HEK293 (cell line): ENCODE data around the gene ARHGEF28.

Experiments used
- CTCF ChIA-PET: fragments of 350-600 bp; formaldehyde crosslinking; extraction: SDS; loops from one replicate; lab custom pipeline; 2021; ENCODE audit warnings: antibody characterized with exemption; lab: Yijun Ruan, JAX
- POLR2A ChIA-PET: fragments of 300-600 bp; formaldehyde crosslinking; extraction: SDS; loops from one replicate; lab custom pipeline; 2020; ENCODE audit warnings: antibody characterized with exemption, inconsistent platforms; lab: Yijun Ruan, JAX
- H3K27ac ChIP-seq: fragments of 200-500 bp; sonication (Bioruptor generic); 2 replicates; pipeline ENCODE4 v1.5.1; 2014; ENCODE audit warnings: low read depth, low read length, control low read depth, inconsistent platforms; ENCODE audit errors: extremely low read depth
- H3K36me3 ChIP-seq, 2 experiments: fragments of 200-500 bp in 1 of 2; sonication (Bioruptor generic) in 1 of 2; 1 replicate in 1 of 2; 2 replicates in 1 of 2; pipeline ENCODE4 v1.5.1; 2014 to 2017; ENCODE audit warnings: inconsistent platforms in 2 of 2, low read length in 2 of 2; ENCODE audit not compliant: control insufficient read depth in 2 of 2, insufficient read depth in 1 of 2
- H3K4me1 ChIP-seq: fragments of 200-500 bp; sonication (Bioruptor generic); 2 replicates; pipeline ENCODE4 v1.5.1; 2014; ENCODE audit warnings: mild to moderate bottlenecking, low read length, inconsistent platforms; ENCODE audit not compliant: control insufficient read depth, insufficient read depth
- H3K4me3 ChIP-seq: 2 replicates; pipeline ENCODE4 v1.5.1; 2011; ENCODE audit warnings: low read depth, mild to moderate bottlenecking, control low read depth, low read length, moderate library complexity
- H3K9me3 ChIP-seq: fragments of 200-500 bp; sonication (Bioruptor generic); 2 replicates; pipeline ENCODE4 v1.5.1; 2014; ENCODE audit warnings: low read depth, low read length, inconsistent platforms; ENCODE audit not compliant: control insufficient read depth, insufficient read depth
- GLI4 ChIP-seq: fragments of 450-650 bp; formaldehyde crosslinking; IDR thresholded peaks from 2 replicates; pipeline ENCODE4 v1.5.1; 2016; ENCODE audit warnings: missing biosample characterization, missing genetic modification characterization
- MYNN ChIP-seq: fragments of 450-650 bp; formaldehyde crosslinking; IDR thresholded peaks from 2 replicates; pipeline ENCODE4 v1.5.1; 2016; ENCODE audit warnings: missing biosample characterization, missing genetic modification characterization, borderline replicate concordance
- WT1 ChIP-seq: fragments of 450-650 bp; formaldehyde crosslinking; IDR thresholded peaks from 2 replicates; pipeline ENCODE4 v1.5.1; 2016; ENCODE audit warnings: missing biosample characterization, missing genetic modification characterization
- ZBTB49 ChIP-seq: fragments of 450-650 bp; formaldehyde crosslinking; IDR thresholded peaks from 2 replicates; pipeline ENCODE4 v1.5.1; 2016; ENCODE audit warnings: missing biosample characterization, missing genetic modification characterization, low read depth
- ZFP41 ChIP-seq: fragments of 450-650 bp; formaldehyde crosslinking; IDR thresholded peaks from 2 replicates; pipeline ENCODE4 v1.5.1; 2016; ENCODE audit warnings: missing biosample characterization, missing genetic modification characterization, borderline replicate concordance
- ZNF112 ChIP-seq: fragments of 450-650 bp; formaldehyde crosslinking; IDR thresholded peaks from 2 replicates; pipeline ENCODE4 v1.5.0; 2017; ENCODE audit warnings: missing biosample characterization, missing genetic modification characterization
- ZNF140 ChIP-seq: fragments of 450-650 bp; formaldehyde crosslinking; IDR thresholded peaks from 2 replicates; pipeline ENCODE4 v1.5.1; 2016; ENCODE audit warnings: missing biosample characterization, missing genetic modification characterization
- ZNF248 ChIP-seq: fragments of 450-650 bp; formaldehyde crosslinking; IDR thresholded peaks from 2 replicates; pipeline ENCODE4 v1.5.1; 2017; ENCODE audit warnings: missing biosample characterization, missing genetic modification characterization
- ZNF274 ChIP-seq, 2 experiments: fragments of 200-500 bp in 1 of 2; fragments of 450-650 bp in 1 of 2; sonication (Bioruptor generic) in 1 of 2; formaldehyde crosslinking in 1 of 2; IDR thresholded peaks; 2 replicates each; pipeline versions ENCODE4 v1.5.1 to v1.6.1; 2014 to 2016; ENCODE audit warnings: borderline replicate concordance in 1 of 2, inconsistent platforms in 1 of 2, low read length in 1 of 2, missing biosample characterization in 1 of 2, missing genetic modification characterization in 1 of 2
- ZNF394 ChIP-seq: fragments of 450-650 bp; formaldehyde crosslinking; IDR thresholded peaks from 2 replicates; pipeline ENCODE4 v1.5.1; 2016; ENCODE audit warnings: missing biosample characterization, missing genetic modification characterization, mild to moderate bottlenecking, moderate library complexity, borderline replicate concordance
- ZNF404 ChIP-seq: fragments of 450-650 bp; formaldehyde crosslinking; IDR thresholded peaks from 2 replicates; pipeline ENCODE4 v1.5.1; 2017; ENCODE audit warnings: missing biosample characterization, missing genetic modification characterization
- ZNF501 ChIP-seq: fragments of 450-650 bp; formaldehyde crosslinking; IDR thresholded peaks from 2 replicates; pipeline ENCODE4 v1.5.1; 2016; ENCODE audit warnings: missing biosample characterization, missing genetic modification characterization
- ZNF510 ChIP-seq: fragments of 450-650 bp; formaldehyde crosslinking; IDR thresholded peaks from 2 replicates; pipeline ENCODE4 v1.5.1; 2018; ENCODE audit warnings: mild to moderate bottlenecking, missing genetic modification characterization, missing biosample characterization; ENCODE audit not compliant: insufficient replicate concordance
- ZNF514 ChIP-seq: fragments of 450-650 bp; formaldehyde crosslinking; IDR thresholded peaks from 2 replicates; pipeline ENCODE4 v1.5.1; 2016; ENCODE audit warnings: missing biosample characterization, missing genetic modification characterization
- ZNF571 ChIP-seq: fragments of 450-650 bp; formaldehyde crosslinking; IDR thresholded peaks from 2 replicates; pipeline ENCODE4 v1.5.0; 2017; ENCODE audit warnings: missing biosample characterization, missing genetic modification characterization
- ZNF623 ChIP-seq: fragments of 450-650 bp; formaldehyde crosslinking; IDR thresholded peaks from 2 replicates; pipeline ENCODE4 v1.5.1; 2016; ENCODE audit warnings: missing biosample characterization, missing genetic modification characterization
- ZNF701 ChIP-seq: fragments of 450-650 bp; formaldehyde crosslinking; IDR thresholded peaks from 2 replicates; pipeline ENCODE4 v1.5.1; 2016; ENCODE audit warnings: missing biosample characterization, missing genetic modification characterization
- ZNF785 ChIP-seq: fragments of 450-650 bp; formaldehyde crosslinking; IDR thresholded peaks from 2 replicates; pipeline ENCODE4 v1.5.1; 2016; ENCODE audit warnings: missing biosample characterization, missing genetic modification characterization
- ZSCAN23 ChIP-seq: fragments of 450-650 bp; formaldehyde crosslinking; IDR thresholded peaks from 2 replicates; pipeline ENCODE4 v1.5.1; 2016; ENCODE audit warnings: missing biosample characterization, missing genetic modification characterization
- ZSCAN5A ChIP-seq: fragments of 450-650 bp; formaldehyde crosslinking; IDR thresholded peaks from 2 replicates; pipeline ENCODE4 v1.5.1; 2016; ENCODE audit warnings: missing biosample characterization, missing genetic modification characterization
- TF ChIP-seq, protein P1 (sequence below): fragments of 450-650 bp; formaldehyde crosslinking; IDR thresholded peaks from 2 replicates; pipeline ENCODE4 v1.5.1; 2016; ENCODE audit warnings: missing biosample characterization, missing genetic modification characterization
- TF ChIP-seq, protein P2 (sequence below): fragments of 450-650 bp; formaldehyde crosslinking; IDR thresholded peaks from 2 replicates; pipeline ENCODE4 v1.5.1; 2016; ENCODE audit warnings: missing biosample characterization, missing genetic modification characterization

ARHGEF28 gene

GRCh38 chr5:73895471-73895870 is 269.5 kb downstream of the ARHGEF28 start:
- no peak overlapping the region for H3K4me3 ChIP-seq
- CTCF ChIA-PET, result no interaction called here
- no peaks in the 10 kb centered on the region for H3K4me1 ChIP-seq
- peaks cover 0 to 8% of the 10 kb centered on the region in 2 experiments; a peak in 1 of 3 replicates for H3K36me3 ChIP-seq
- POLR2A ChIA-PET, result no interaction called here
- TF ChIP-seq ZSCAN23 (tag by site-specific recombination), result no peak
- no peak for TF ChIP-seq ZNF571
- H3K27ac ChIP-seq, result no peak overlapping the region
- no peaks in the 10 kb centered on the region for H3K9me3 ChIP-seq

GRCh38 chr5:73896097-73896496 is 270.1 kb downstream of the ARHGEF28 start:
- Histone ChIP-seq H3K4me3 (no peak overlapping the region), H3K36me3 (peaks cover 0 to 8% of the 10 kb centered on the region in 2 experiments; a peak in 1 of 3 replicates), H3K27ac (no peak overlapping the region), H3K9me3 (no peaks in the 10 kb centered on the region), H3K4me1 (no peaks in the 10 kb centered on the region)
- ChIA-PET POLR2A (no interaction called here), CTCF (interaction anchor here (0.7 kb wide), 1 partner anchor 979 kb away, joined by 3 read pairs; no protein-coding TSS in a partner anchor)
- TF ChIP-seq ZNF510, result no peak
- TF ChIP-seq ZNF501 (tag by site-specific recombination), result no peak
- no peak for TF ChIP-seq ZNF404
- TF ChIP-seq WT1 (tag by site-specific recombination), result no peak
- TF ChIP-seq ZNF112 (tag by site-specific recombination), result no peak
- TF ChIP-seq ZNF623 (tag by site-specific recombination), result no peak
- TF ChIP-seq ZBTB49 (tag by site-specific recombination), result no peak
- TF ChIP-seq ZNF785, result no peak
- TF ChIP-seq ZFP41 (tag by site-specific recombination), result no peak
- no peak for TF ChIP-seq GLI4 (tag by site-specific recombination)
- TF ChIP-seq ZSCAN5A (tag by site-specific recombination), result no peak
- TF ChIP-seq ZNF274 (IDR thresholded peaks at IDR 0.05; ENCODE audit: low read length), result no peak
- TF ChIP-seq ZNF274 (tag by site-specific recombination; IDR thresholded peaks at IDR 0.05; ENCODE audit: borderline replicate concordance), result no peak
- TF ChIP-seq, protein P1, sequence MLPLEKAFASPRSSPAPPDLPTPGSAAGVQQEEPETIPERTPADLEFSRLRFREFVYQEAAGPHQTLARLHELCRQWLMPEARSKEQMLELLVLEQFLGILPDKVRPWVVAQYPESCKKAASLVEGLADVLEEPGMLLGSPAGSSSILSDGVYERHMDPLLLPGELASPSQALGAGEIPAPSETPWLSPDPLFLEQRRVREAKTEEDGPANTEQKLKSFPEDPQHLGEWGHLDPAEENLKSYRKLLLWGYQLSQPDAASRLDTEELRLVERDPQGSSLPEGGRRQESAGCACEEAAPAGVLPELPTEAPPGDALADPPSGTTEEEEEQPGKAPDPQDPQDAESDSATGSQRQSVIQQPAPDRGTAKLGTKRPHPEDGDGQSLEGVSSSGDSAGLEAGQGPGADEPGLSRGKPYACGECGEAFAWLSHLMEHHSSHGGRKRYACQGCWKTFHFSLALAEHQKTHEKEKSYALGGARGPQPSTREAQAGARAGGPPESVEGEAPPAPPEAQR (tag by site-specific recombination), result no peak
- TF ChIP-seq ZNF701 (tag by site-specific recombination), result no peak
- no peak for TF ChIP-seq ZNF514 (tag by site-specific recombination)
- TF ChIP-seq, protein P2, sequence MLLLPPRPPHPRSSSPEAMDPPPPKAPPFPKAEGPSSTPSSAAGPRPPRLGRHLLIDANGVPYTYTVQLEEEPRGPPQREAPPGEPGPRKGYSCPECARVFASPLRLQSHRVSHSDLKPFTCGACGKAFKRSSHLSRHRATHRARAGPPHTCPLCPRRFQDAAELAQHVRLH (tag by site-specific recombination), result no peak
- no peak for TF ChIP-seq ZNF140 (tag by site-specific recombination)
- no peak for TF ChIP-seq ZNF248 (tag by site-specific recombination)
- TF ChIP-seq MYNN (tag by site-specific recombination), result no peak
- no peak for TF ChIP-seq ZNF394 (tag by site-specific recombination)
